Transverse colon (tissue), 4 donors: Measurements from ENCODE around the gene ACTR3. TPM values are rescaled to one million over a fixed set of nuclear protein-coding genes. Genes with fewer than 3 reads are reported as not detected.
A peak's percentile ranks its signal among the peaks of the same experiment; 100 is the strongest.

ENCODE experiments used
- DNase-seq: peaks from one replicate; pipeline ENCODE4 v3.0.0-alpha.2; 2019
- H3K27ac ChIP-seq, 4 donors: fragments of 200-600 bp; sonication (generic); 2 replicates each; pipeline ENCODE4 v1.5.1; 2016 to 2018; ENCODE audit warnings: inconsistent platforms in 4 of 4
- H3K27me3 ChIP-seq: fragments of 200-600 bp; sonication (generic); 2 replicates; pipeline ENCODE4 v1.5.1; 2017; ENCODE audit warnings: inconsistent platforms
- H3K36me3 ChIP-seq, 4 donors: fragments of 200-600 bp; sonication (generic); 2 replicates each; pipeline ENCODE4 v1.5.1; 2017 to 2019; ENCODE audit warnings: inconsistent platforms in 4 of 4
- H3K4me1 ChIP-seq, 4 donors: fragments of 200-600 bp; sonication (generic); 2 replicates each; pipeline ENCODE4 v1.5.1; 2017 to 2020; ENCODE audit warnings: inconsistent platforms in 4 of 4
- H3K4me3 ChIP-seq, 4 donors: fragments of 200-600 bp; sonication (generic); 1 replicate in 1 of 4; 2 replicates in 3 of 4; pipeline versions ENCODE4 v1.5.1 to v1.6.1; 2017 to 2019; ENCODE audit warnings: inconsistent platforms in 4 of 4
- H3K9me3 ChIP-seq, 2 donors: fragments of 200-600 bp; sonication (generic); 2 replicates each; pipeline ENCODE4 v1.5.1; 2017 to 2019; ENCODE audit warnings: inconsistent platforms in 2 of 2
- EP300 ChIP-seq: sonication (generic); formaldehyde crosslinking; IDR thresholded peaks from one replicate; pipeline ENCODE4 v1.6.1; 2017; ENCODE audit warnings: antibody characterized with exemption, low read depth
- POLR2A ChIP-seq: fragments of 450-650 bp; IDR thresholded peaks from one replicate; pipeline ENCODE4 v1.6.1; 2016; ENCODE audit warnings: antibody characterized with exemption, mild to moderate bottlenecking, moderate library complexity
- POLR2AphosphoS5 ChIP-seq, 3 donors: sonication (generic); formaldehyde crosslinking; IDR thresholded peaks; one replicate each; pipeline ENCODE4 v1.6.1; 2016; ENCODE audit warnings: antibody characterized with exemption in 3 of 3
- WGBS, 2 donors: methylation state at CpG; one replicate each; pipeline ENCODE4 v1.1.5; 2018; ENCODE audit warnings: low coverage in 1 of 2; 5-methylcytosine and 5-hydroxymethylcytosine counted together
- in situ Hi-C, 4 donors: fragments of 200-750 bp; cut with MboI; loops; one replicate each; pipeline versions ENCODE4 v1.15.0 to v1.15.1; 2017; ENCODE audit warnings: low sequenced_read_pairs in 3 of 4, low pct_ligation_motif_present in 1 of 4, low pct_unique_long_range_greater_than_20kb in 1 of 4
- intact Hi-C: fragments of 100-400 bp; cut with DNase I; formaldehyde crosslinking; loops from one replicate; pipeline ENCODE4 v1.15.1; 2023; ENCODE audit warnings: low total_unique reads
- total RNA-seq, 4 donors: library from RNA; depleted of rRNA; stranded (reverse); fragments of >200 nt; gene quantifications; one replicate each; pipeline ENCODE4 v1.1.0, GENCODE V29; 2016
- TF ChIP-seq, protein P1 (sequence below), 5 experiments: fragments of 200-600 bp in 3 of 5; fragments of 450-650 bp in 2 of 5; sonication (generic) in 3 of 5; IDR thresholded peaks; 1 replicate in 2 of 5; 2 replicates in 3 of 5; pipeline ENCODE4 v1.5.1; 2016 to 2017; ENCODE audit warnings: antibody characterized with exemption in 5 of 5, inconsistent platforms in 3 of 5, mild to moderate bottlenecking in 2 of 5, moderate library complexity in 1 of 5

The ACTR3 gene
- total RNA-seq, 4 donors from 2014 or later = 68.8 to 143 (median 114) TPM

DNA sequence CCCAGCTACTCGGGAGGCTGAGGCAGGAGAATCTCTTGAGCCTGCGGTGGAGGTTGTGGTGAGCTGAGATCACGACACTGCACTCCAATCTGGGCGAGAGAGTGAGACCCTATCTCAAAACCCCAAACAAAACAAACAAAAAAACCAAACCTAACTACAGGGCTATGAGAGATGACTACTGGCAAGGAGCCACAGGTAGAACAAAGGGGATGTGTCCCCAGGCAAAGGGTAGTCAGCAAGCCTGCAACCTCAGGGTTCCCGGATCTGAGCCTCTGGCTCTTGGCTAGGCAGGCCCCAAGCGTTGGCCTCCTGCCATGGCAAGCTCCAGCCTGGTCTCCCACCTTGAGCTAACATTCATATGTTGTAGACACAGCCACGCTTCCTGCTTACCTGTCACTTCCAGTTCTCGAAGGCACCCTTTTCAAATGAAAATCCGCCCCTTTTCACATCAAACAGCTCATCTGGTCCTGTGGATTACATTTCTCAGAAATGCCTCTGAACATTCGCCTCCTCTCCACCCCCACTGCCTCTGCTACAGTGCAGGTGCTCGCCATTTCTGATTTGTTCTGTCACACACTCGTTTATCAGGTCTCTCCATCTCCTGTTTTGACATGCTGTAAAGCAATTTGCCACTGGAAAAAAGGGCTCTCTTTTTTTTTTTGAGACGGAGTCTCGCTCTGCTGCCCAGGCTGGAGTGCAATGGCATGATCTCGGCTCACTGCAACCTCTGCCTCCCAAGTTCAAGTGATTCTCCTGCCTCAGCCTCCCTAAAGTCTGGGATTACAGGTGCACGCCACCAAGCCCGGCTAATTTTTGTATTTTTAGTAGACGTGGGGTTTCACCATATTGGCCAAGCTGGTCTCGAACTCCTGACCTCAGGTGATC is 13.1 kb upstream of the ACTR3 start:
- H3K27me3 ChIP-seq = no peaks in the 10 kb centered on the region
- 49 to 55% methylated on average over 11 to 19 of the region's 19 CpGs for WGBS, 2 donors
- DNase-seq = peak; percentile 83
- intact Hi-C loops (no loop called here), in situ Hi-C loops (no loop called here)
- peak overlapping the region in 1 of 4 donors; percentile 14 for H3K4me3 ChIP-seq
- peaks cover 0 to 49% (median 29%) of the 10 kb centered on the region in 4 donors for H3K4me1 ChIP-seq
- peak overlapping the region; percentile 76 to 85 (median 84) for H3K27ac ChIP-seq
- no peaks in the 10 kb centered on the region for H3K9me3 ChIP-seq
- no peaks in the 10 kb centered on the region for H3K36me3 ChIP-seq
- TF ChIP-seq, protein P1, sequence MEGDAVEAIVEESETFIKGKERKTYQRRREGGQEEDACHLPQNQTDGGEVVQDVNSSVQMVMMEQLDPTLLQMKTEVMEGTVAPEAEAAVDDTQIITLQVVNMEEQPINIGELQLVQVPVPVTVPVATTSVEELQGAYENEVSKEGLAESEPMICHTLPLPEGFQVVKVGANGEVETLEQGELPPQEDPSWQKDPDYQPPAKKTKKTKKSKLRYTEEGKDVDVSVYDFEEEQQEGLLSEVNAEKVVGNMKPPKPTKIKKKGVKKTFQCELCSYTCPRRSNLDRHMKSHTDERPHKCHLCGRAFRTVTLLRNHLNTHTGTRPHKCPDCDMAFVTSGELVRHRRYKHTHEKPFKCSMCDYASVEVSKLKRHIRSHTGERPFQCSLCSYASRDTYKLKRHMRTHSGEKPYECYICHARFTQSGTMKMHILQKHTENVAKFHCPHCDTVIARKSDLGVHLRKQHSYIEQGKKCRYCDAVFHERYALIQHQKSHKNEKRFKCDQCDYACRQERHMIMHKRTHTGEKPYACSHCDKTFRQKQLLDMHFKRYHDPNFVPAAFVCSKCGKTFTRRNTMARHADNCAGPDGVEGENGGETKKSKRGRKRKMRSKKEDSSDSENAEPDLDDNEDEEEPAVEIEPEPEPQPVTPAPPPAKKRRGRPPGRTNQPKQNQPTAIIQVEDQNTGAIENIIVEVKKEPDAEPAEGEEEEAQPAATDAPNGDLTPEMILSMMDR (IDR thresholded peaks at IDR 0.05) = no peak
- TF ChIP-seq POLR2AphosphoS5 (IDR thresholded peaks at IDR 0.05) = peak in 2 of 3 donors; percentile 15 to 28
- no peak for TF ChIP-seq POLR2A
- no peak for TF ChIP-seq EP300

DNA sequence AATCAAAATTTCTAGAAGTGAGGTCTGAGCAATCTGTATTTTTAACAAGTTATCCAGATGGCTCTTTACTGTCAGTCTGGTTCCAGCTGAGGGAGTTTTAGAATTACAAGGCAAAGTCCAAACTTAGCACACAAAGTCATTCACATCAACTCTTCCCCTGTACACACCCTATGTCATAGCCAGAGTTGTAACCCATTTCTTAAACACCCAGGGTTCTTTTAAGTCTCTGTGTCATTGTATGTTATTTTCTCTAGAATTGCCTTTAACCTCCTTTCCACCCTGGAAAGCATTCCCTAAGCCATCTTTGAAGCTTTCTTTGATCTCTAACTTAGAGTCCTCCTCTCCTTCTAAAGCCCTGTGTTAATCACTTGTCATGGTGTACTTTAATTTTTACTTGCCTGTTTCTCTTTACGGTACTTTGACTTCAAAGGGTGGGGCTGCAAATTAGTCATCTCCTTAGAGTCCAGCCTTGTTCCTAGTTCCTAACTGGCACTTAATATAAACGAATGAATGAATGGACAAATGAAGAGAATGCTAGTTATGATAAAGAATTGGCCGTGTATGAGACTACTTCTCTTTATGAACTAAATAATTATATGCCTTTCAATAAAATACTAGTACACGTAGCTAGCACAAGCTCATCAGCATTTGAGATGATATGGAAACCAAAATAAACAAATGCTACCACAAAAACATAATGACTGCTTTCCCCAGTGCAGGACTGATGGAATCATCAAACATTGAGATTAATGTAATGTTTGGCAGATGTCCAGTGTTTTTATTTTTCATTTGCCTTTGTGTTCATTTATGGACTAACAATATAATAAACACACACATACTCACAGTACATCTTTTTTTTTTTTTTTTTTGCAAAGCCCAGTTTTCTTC is 11.9 kb upstream of the ACTR3 start:
- Histone ChIP-seq H3K27ac (peak overlapping the region; percentile 76 to 85 (median 84)), H3K4me1 (peaks cover 0 to 49% (median 29%) of the 10 kb centered on the region in 4 donors), H3K36me3 (no peaks in the 10 kb centered on the region), H3K9me3 (no peaks in the 10 kb centered on the region), H3K27me3 (no peaks in the 10 kb centered on the region), H3K4me3 (peak overlapping the region in 1 of 4 donors; percentile 15)
- in situ Hi-C loops = no loop called here
- intact Hi-C loops = no loop called here
- peak in 2 of 3 donors; percentile 30 to 65 for TF ChIP-seq POLR2AphosphoS5 (IDR thresholded peaks at IDR 0.05)
- TF ChIP-seq, protein P1 (IDR thresholded peaks at IDR 0.05) = no peak
- 20% methylated on average over 4 of the region's 4 CpGs for WGBS, 2 donors
- no peak for DNase-seq

DNA sequence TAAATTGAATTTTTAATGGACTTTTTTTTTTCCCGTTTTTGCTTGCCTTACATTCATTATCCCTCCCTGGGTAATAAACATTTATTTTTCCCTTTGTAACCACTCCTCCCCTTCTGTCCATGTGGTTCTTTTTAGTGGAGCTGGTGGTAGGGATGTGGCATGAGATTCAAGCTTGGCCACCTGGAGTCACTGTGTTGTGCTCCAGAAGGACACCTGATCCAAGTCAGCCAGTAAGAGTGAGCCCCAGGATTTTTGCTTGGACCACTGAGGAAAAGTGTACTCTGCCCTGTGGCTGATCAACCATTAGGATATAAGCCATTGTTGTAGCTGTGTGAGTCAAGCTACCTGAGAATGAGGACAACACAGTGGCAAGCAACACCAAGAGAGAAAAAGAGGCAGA is 11.1 kb upstream of the ACTR3 start:
- H3K27me3 ChIP-seq = no peaks in the 10 kb centered on the region
- DNase-seq = no peak
- no peaks in the 10 kb centered on the region for H3K36me3 ChIP-seq
- H3K9me3 ChIP-seq = no peaks in the 10 kb centered on the region
- intact Hi-C loops = no loop called here
- in situ Hi-C loops = no loop called here
- H3K4me1 ChIP-seq = peaks cover 0 to 49% (median 29%) of the 10 kb centered on the region in 4 donors
- no peak overlapping the region for H3K4me3 ChIP-seq
- WGBS, 2 donors = 36 to 37% methylated on average over 1 of the region's 1 CpG
- TF ChIP-seq EP300 = no peak
- TF ChIP-seq, protein P1 (IDR thresholded peaks at IDR 0.05) = no peak
- TF ChIP-seq POLR2AphosphoS5 (IDR thresholded peaks at IDR 0.05) = no peak
- TF ChIP-seq POLR2A = no peak
- H3K27ac ChIP-seq = peak overlapping the region; percentile 76 to 85 (median 84)

DNA sequence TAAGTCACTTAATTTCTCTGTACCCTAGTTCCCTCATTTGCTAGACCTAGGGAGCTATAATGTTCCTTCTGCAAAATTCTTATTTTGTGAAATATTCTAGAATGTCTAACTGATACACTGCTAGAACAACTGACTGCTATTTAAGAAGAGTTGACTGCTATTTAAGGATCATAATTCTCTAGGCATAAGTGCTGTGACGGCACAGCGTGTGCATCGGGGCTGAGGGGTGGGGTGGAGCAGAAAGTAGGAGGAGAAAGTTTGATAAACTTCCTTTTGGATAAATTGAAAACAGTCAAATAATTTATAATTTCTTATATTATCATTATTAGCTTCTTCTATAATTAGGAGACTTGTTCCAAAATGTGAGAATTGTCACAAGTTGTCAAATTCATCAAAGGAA is 10.4 kb upstream of the ACTR3 start:
- DNase-seq = no peak
- 53 to 68% methylated on average over 3 of the region's 3 CpGs for WGBS, 2 donors
- intact Hi-C loops (no loop called here), in situ Hi-C loops (no loop called here)
- peaks cover 0 to 44% (median 29%) of the 10 kb centered on the region in 4 donors for H3K4me1 ChIP-seq
- H3K27ac ChIP-seq = peak overlapping the region in 3 of 4 donors; percentile 83 to 85 (median 85)
- no peaks in the 10 kb centered on the region for H3K9me3 ChIP-seq
- H3K27me3 ChIP-seq = no peaks in the 10 kb centered on the region
- TF ChIP-seq, protein P1 (IDR thresholded peaks at IDR 0.05) = no peak
- TF ChIP-seq POLR2AphosphoS5 (IDR thresholded peaks at IDR 0.05) = no peak
- no peak for TF ChIP-seq POLR2A
- no peak for TF ChIP-seq EP300
- H3K4me3 ChIP-seq = no peak overlapping the region
- no peaks in the 10 kb centered on the region for H3K36me3 ChIP-seq
